ENCODE results near the gene MAPK8IP3.
A peak's percentile ranks its signal among the peaks of the same experiment; 100 is the strongest.

The MAPK8IP3 gene

GRCh38 chr16:1705688-1706385, at the start of gene MAPK8IP3:
TSS of gene MAPK8IP3 (plus strand) at chr16:1706195. CDS start at chr16:1706340, 145 bp downstream.
- DNase-seq = peak; percentile 95

GRCh38 chr16:1656808-1657617, 49.0 kb upstream of the MAPK8IP3 start:
- no peak for DNase-seq

- no peak for DNase-seq
Observed at GRCh38 chr16:1657841-1658240, 48.2 kb upstream of the MAPK8IP3 start.

- peak; percentile 28 for DNase-seq
Observed at GRCh38 chr16:1659031-1659430, 47.0 kb upstream of the MAPK8IP3 start.

GRCh38 chr16:1661826-1662225, 44.2 kb upstream of the MAPK8IP3 start:
- DNase-seq = no peak

GRCh38 chr16:1662543-1662942, 43.5 kb upstream of the MAPK8IP3 start:
- DNase-seq = no peak

- DNase-seq = no peak
Observed at GRCh38 chr16:1665829-1666228, 40.2 kb upstream of the MAPK8IP3 start.

GRCh38 chr16:1666316-1666715, 39.7 kb upstream of the MAPK8IP3 start:
- no peak for DNase-seq

GRCh38 chr16:1667271-1667670, 38.7 kb upstream of the MAPK8IP3 start:
- no peak for DNase-seq

GRCh38 chr16:1667916-1668315, 38.1 kb upstream of the MAPK8IP3 start:
- no peak for DNase-seq

- no peak for DNase-seq
Observed at GRCh38 chr16:1668612-1669319, 37.2 kb upstream of the MAPK8IP3 start.

GRCh38 chr16:1669698-1670097, 36.3 kb upstream of the MAPK8IP3 start:
- DNase-seq = no peak

- no peak for DNase-seq
Observed at GRCh38 chr16:1670371-1670770, 35.6 kb upstream of the MAPK8IP3 start.

GRCh38 chr16:1670866-1671265, 35.1 kb upstream of the MAPK8IP3 start:
- no peak for DNase-seq

GRCh38 chr16:1673424-1674151, 32.4 kb upstream of the MAPK8IP3 start:
- no peak for DNase-seq

GRCh38 chr16:1674306-1674705, 31.7 kb upstream of the MAPK8IP3 start:
- DNase-seq = no peak

- DNase-seq = no peak
Observed at GRCh38 chr16:1674751-1675664, 31.0 kb upstream of the MAPK8IP3 start.

- DNase-seq = no peak
Observed at GRCh38 chr16:1676661-1677060, 29.3 kb upstream of the MAPK8IP3 start.

GRCh38 chr16:1677339-1677738, 28.7 kb upstream of the MAPK8IP3 start:
- no peak for DNase-seq

GRCh38 chr16:1677942-1678499, 28.0 kb upstream of the MAPK8IP3 start, which contains the start of gene JPT2:
TSS of gene JPT2 (plus strand) at chr16:1678279. CDS start at chr16:1678313, 34 bp downstream.
- DNase-seq = peak; percentile 97

GRCh38 chr16:1678500-1679098, 27.4 kb upstream of the MAPK8IP3 start:
- peak; percentile 26 for DNase-seq

All from activated CD4-positive, alpha-beta T cell treated with anti-CD3 and anti-CD28 coated beads, Interleukin-10, Interleukin-2, amounts not matched to agents 100 ng/mL and 50 ng/mL, durations not matched to agents 16 hours and 8 hours (primary cell).